Vagina (tissue), 2 donors: ENCODE measurements around the gene TRIO. TPM values are rescaled to one million over a fixed set of nuclear protein-coding genes. Genes with fewer than 3 reads are reported as not detected.

Experiments
- DNase-seq, 2 donors: peaks; one replicate each; pipeline ENCODE4 v3.0.0-alpha.2; 2017; ENCODE audit errors: extremely low spot score in 2 of 2
- H3K27ac ChIP-seq: fragments of 200-600 bp; sonication (generic); one replicate; pipeline ENCODE4 v1.5.1; 2019
- H3K27me3 ChIP-seq: fragments of 200-600 bp; sonication (generic); one replicate; pipeline ENCODE4 v1.5.1; 2019
- H3K36me3 ChIP-seq, 2 donors: fragments of 200-600 bp; sonication (generic); one replicate each; pipeline ENCODE4 v1.5.1; 2017 to 2019
- H3K4me1 ChIP-seq: fragments of 200-600 bp; sonication (generic); one replicate; pipeline ENCODE4 v1.5.1; 2019
- H3K4me3 ChIP-seq, 2 donors: fragments of 200-600 bp; sonication (generic); 1 replicate in 1 of 2; 2 replicates in 1 of 2; pipeline ENCODE4 v1.5.1; 2016 to 2019
- H3K9me3 ChIP-seq: fragments of 200-600 bp; sonication (generic); one replicate; pipeline ENCODE4 v1.5.1; 2019
- CTCF ChIP-seq, 3 experiments: fragments of 450-650 bp in 2 of 3; fragments of 200-600 bp in 1 of 3; sonication (generic) in 1 of 3; IDR thresholded peaks; one replicate each; pipeline ENCODE4 v1.5.1; 2017 to 2019; ENCODE audit warnings: antibody characterized with exemption in 3 of 3, mild to moderate bottlenecking in 2 of 3, moderate library complexity in 2 of 3
- POLR2A ChIP-seq, 2 donors: fragments of 450-650 bp; IDR thresholded peaks; one replicate each; pipeline ENCODE4 v1.6.1; 2017; ENCODE audit warnings: antibody characterized with exemption in 2 of 2, mild to moderate bottlenecking in 2 of 2, moderate library complexity in 2 of 2
- POLR2AphosphoS5 ChIP-seq, 2 donors: sonication (generic); formaldehyde crosslinking; IDR thresholded peaks; one replicate each; pipeline ENCODE4 v1.9.0; 2017; ENCODE audit warnings: antibody characterized with exemption in 2 of 2, mild to moderate bottlenecking in 2 of 2, low read depth in 1 of 2; ENCODE audit not compliant: insufficient read depth in 1 of 2
- intact Hi-C: fragments of 100-400 bp; cut with DNase I; formaldehyde crosslinking; loops from one replicate; pipeline ENCODE4 v1.15.1; 2023
- total RNA-seq: library from RNA; depleted of rRNA; stranded (reverse); fragments of >200 nt; gene quantifications from one replicate; pipeline ENCODE4 v1.2.3, GENCODE V29; 2016

Gene TRIO
- total RNA-seq, 1 donor from 2014 or later = 142 TPM

GRCh38 chr5:14212838-14213237 is 69.7 kb downstream of the TRIO start:
- Histone ChIP-seq H3K9me3 (no peaks in the 10 kb centered on the region), H3K36me3 (no peaks in the 10 kb centered on the region), H3K4me1 (peaks cover 23% of the 10 kb centered on the region), H3K27me3 (no peaks in the 10 kb centered on the region), H3K27ac (no peak overlapping the region), H3K4me3 (no peak overlapping the region)
- TF ChIP-seq POLR2A (IDR thresholded peaks at IDR 0.05) (no peak), CTCF (IDR thresholded peaks at IDR 0.05) (no peak), POLR2AphosphoS5 (IDR thresholded peaks at IDR 0.05; ENCODE audit: insufficient read depth in 1 of 2, low read depth in 1 of 2) (no peak)
- DNase-seq = no peak
- intact Hi-C loops = no loop called here

GRCh38 chr5:14213253-14213652 is 70.1 kb downstream of the TRIO start:
- Histone ChIP-seq H3K4me1 (peaks cover 19% of the 10 kb centered on the region), H3K4me3 (no peak overlapping the region), H3K36me3 (no peaks in the 10 kb centered on the region), H3K27ac (no peak overlapping the region), H3K9me3 (no peaks in the 10 kb centered on the region), H3K27me3 (no peaks in the 10 kb centered on the region)
- no peak for TF ChIP-seq POLR2A (IDR thresholded peaks at IDR 0.05)
- no peak for TF ChIP-seq POLR2AphosphoS5 (IDR thresholded peaks at IDR 0.05; ENCODE audit: insufficient read depth in 1 of 2, low read depth in 1 of 2)
- TF ChIP-seq CTCF (IDR thresholded peaks at IDR 0.05) = no peak
- DNase-seq = no peak
- intact Hi-C loops = no loop called here

- DNase-seq = no peak
- Histone ChIP-seq H3K9me3 (no peaks in the 10 kb centered on the region), H3K27me3 (no peaks in the 10 kb centered on the region), H3K4me1 (peaks cover 19% of the 10 kb centered on the region), H3K4me3 (no peak overlapping the region), H3K27ac (no peak overlapping the region), H3K36me3 (no peaks in the 10 kb centered on the region)
- TF ChIP-seq POLR2A (IDR thresholded peaks at IDR 0.05) (no peak), CTCF (IDR thresholded peaks at IDR 0.05) (no peak), POLR2AphosphoS5 (IDR thresholded peaks at IDR 0.05; ENCODE audit: insufficient read depth in 1 of 2, low read depth in 1 of 2) (no peak)
- intact Hi-C loops = no loop called here
Observed at GRCh38 chr5:14213813-14214585, 70.9 kb downstream of the TRIO start.

GRCh38 chr5:14215901-14216300 is 72.8 kb downstream of the TRIO start:
- intact Hi-C loops = no loop called here
- Histone ChIP-seq H3K27me3 (no peaks in the 10 kb centered on the region), H3K4me1 (peaks cover 29% of the 10 kb centered on the region), H3K4me3 (no peak overlapping the region), H3K9me3 (no peaks in the 10 kb centered on the region), H3K36me3 (no peaks in the 10 kb centered on the region), H3K27ac (no peak overlapping the region)
- no peak for TF ChIP-seq POLR2AphosphoS5 (IDR thresholded peaks at IDR 0.05; ENCODE audit: insufficient read depth in 1 of 2, low read depth in 1 of 2)
- no peak for TF ChIP-seq CTCF (IDR thresholded peaks at IDR 0.05)
- no peak for TF ChIP-seq POLR2A (IDR thresholded peaks at IDR 0.05)
- DNase-seq = no peak

- Histone ChIP-seq H3K9me3 (no peaks in the 10 kb centered on the region), H3K27ac (no peak overlapping the region), H3K4me3 (no peak overlapping the region), H3K27me3 (no peaks in the 10 kb centered on the region), H3K4me1 (peaks cover 29% of the 10 kb centered on the region), H3K36me3 (no peaks in the 10 kb centered on the region)
- TF ChIP-seq POLR2AphosphoS5 (IDR thresholded peaks at IDR 0.05; ENCODE audit: insufficient read depth in 1 of 2, low read depth in 1 of 2) = no peak
- intact Hi-C loops = no loop called here
- no peak for DNase-seq
Observed at GRCh38 chr5:14216372-14216771, 73.2 kb downstream of the TRIO start.
